ENCODE data around the gene ERC1. TPM values are rescaled to one million over a fixed set of nuclear protein-coding genes. Genes with fewer than 3 reads are reported as not detected.

ERC1 gene
- total RNA-seq, 1 experiment from 2014 or later, result 12.3 TPM

- no peaks in the 10 kb centered on the region for H3F3A ChIP-seq (ENCODE audit: low read length, unreplicated experiment)
- H3K4me2 ChIP-seq (ENCODE audit: low read length), result no peak overlapping the region
- no peaks in the 10 kb centered on the region for H3K9me2 ChIP-seq (replicated peaks; ENCODE audit: low read length)
- H3K79me2 ChIP-seq (ENCODE audit: low read length), result no peaks in the 10 kb centered on the region
- no peak overlapping the region for H3K4me3 ChIP-seq (ENCODE audit: low read length)
- no peaks in the 10 kb centered on the region for H3K9me3 ChIP-seq (ENCODE audit: low read length)
- ChIA-PET POLR2A (ENCODE audit: unreplicated experiment) (interaction anchor here (0.6 kb wide), 1 partner anchor 355 kb away, joined by 8 read pairs; no protein-coding TSS in a partner anchor), CTCF (no interaction called here)
- H3K27me3 ChIP-seq (ENCODE audit: low read length), result no peaks in the 10 kb centered on the region
- no peaks in the 10 kb centered on the region for H3K36me3 ChIP-seq (ENCODE audit: low read depth, low read length)
- no peak overlapping the region for H3K27ac ChIP-seq (ENCODE audit: low read length)
- BruUV-seq (replicated peaks), result no TSS peak
- no peak overlapping the region for H3K9ac ChIP-seq (ENCODE audit: low read length)
- TF ChIP-seq, protein P1, sequence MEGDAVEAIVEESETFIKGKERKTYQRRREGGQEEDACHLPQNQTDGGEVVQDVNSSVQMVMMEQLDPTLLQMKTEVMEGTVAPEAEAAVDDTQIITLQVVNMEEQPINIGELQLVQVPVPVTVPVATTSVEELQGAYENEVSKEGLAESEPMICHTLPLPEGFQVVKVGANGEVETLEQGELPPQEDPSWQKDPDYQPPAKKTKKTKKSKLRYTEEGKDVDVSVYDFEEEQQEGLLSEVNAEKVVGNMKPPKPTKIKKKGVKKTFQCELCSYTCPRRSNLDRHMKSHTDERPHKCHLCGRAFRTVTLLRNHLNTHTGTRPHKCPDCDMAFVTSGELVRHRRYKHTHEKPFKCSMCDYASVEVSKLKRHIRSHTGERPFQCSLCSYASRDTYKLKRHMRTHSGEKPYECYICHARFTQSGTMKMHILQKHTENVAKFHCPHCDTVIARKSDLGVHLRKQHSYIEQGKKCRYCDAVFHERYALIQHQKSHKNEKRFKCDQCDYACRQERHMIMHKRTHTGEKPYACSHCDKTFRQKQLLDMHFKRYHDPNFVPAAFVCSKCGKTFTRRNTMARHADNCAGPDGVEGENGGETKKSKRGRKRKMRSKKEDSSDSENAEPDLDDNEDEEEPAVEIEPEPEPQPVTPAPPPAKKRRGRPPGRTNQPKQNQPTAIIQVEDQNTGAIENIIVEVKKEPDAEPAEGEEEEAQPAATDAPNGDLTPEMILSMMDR (conservative IDR thresholded peaks at IDR 0.05; ENCODE audit: low read depth, low read length), result no peak
- TF ChIP-seq EZH2 (IDR thresholded peaks at IDR 0.05; ENCODE audit: low read length, unreplicated experiment), result no peak
- no peak for TF ChIP-seq EZH2phosphoT487 (IDR thresholded peaks at IDR 0.05; ENCODE audit: borderline replicate concordance, low read length)
- intact Hi-C loops (cut with micrococcal nuclease), result no loop called here
- no peaks in the 10 kb centered on the region for H4K20me1 ChIP-seq (ENCODE audit: low read length)
- peaks cover 7% of the 10 kb centered on the region; the same call in 1 of the 2 replicates for H3K4me1 ChIP-seq (ENCODE audit: insufficient read depth, low read length)
- no peak for ATAC-seq
- no peak for DNase-seq
- no peak overlapping the region for H2AFZ ChIP-seq (ENCODE audit: low read length)
Observed at GRCh38 chr12:1104088-1104800, 113.2 kb downstream of the ERC1 start.

- Histone ChIP-seq H3K79me2 (ENCODE audit: low read length) (no peaks in the 10 kb centered on the region), H3K4me3 (ENCODE audit: low read length) (no peak overlapping the region), H2AFZ (ENCODE audit: low read length) (no peak overlapping the region), H3F3A (ENCODE audit: low read length, unreplicated experiment) (no peaks in the 10 kb centered on the region), H3K27me3 (ENCODE audit: low read length) (no peaks in the 10 kb centered on the region), H3K4me2 (ENCODE audit: low read length) (no peak overlapping the region), H3K27ac (ENCODE audit: low read length) (no peak overlapping the region), H3K9me3 (ENCODE audit: low read length) (no peaks in the 10 kb centered on the region), H3K9me2 (replicated peaks; ENCODE audit: low read length) (no peaks in the 10 kb centered on the region), H3K9ac (ENCODE audit: low read length) (no peak overlapping the region), H3K4me1 (ENCODE audit: insufficient read depth, low read length) (peaks cover 5% of the 10 kb centered on the region), H4K20me1 (ENCODE audit: low read length) (no peaks in the 10 kb centered on the region), H3K36me3 (ENCODE audit: low read depth, low read length) (no peaks in the 10 kb centered on the region)
- DNase-seq (no peak), ATAC-seq (no peak)
- POLR2A ChIA-PET (ENCODE audit: unreplicated experiment), result no interaction called here
- intact Hi-C loops (cut with micrococcal nuclease), result no loop called here
- BruUV-seq (replicated peaks), result no TSS peak
- CTCF ChIA-PET, result no interaction called here
- TF ChIP-seq, protein P1 (conservative IDR thresholded peaks at IDR 0.05; ENCODE audit: low read depth, low read length), result no peak
- TF ChIP-seq EZH2phosphoT487 (IDR thresholded peaks at IDR 0.05; ENCODE audit: borderline replicate concordance, low read length), result no peak
- TF ChIP-seq EZH2 (IDR thresholded peaks at IDR 0.05; ENCODE audit: low read length, unreplicated experiment), result no peak
Observed at GRCh38 chr12:1107669-1108068, 116.6 kb downstream of the ERC1 start.

GRCh38 chr12:1108276-1108675, 117.3 kb downstream of the ERC1 start:
- TF ChIP-seq EZH2phosphoT487 (IDR thresholded peaks at IDR 0.05; ENCODE audit: borderline replicate concordance, low read length) (no peak), EZH2 (IDR thresholded peaks at IDR 0.05; ENCODE audit: low read length, unreplicated experiment) (no peak)
- TF ChIP-seq, protein P1 (conservative IDR thresholded peaks at IDR 0.05; ENCODE audit: low read depth, low read length), result no peak
- peaks cover 11% of the 10 kb centered on the region for H3K4me1 ChIP-seq (ENCODE audit: insufficient read depth, low read length)
- no peaks in the 10 kb centered on the region for H3F3A ChIP-seq (ENCODE audit: low read length, unreplicated experiment)
- BruUV-seq (replicated peaks), result no TSS peak
- no peak overlapping the region for H3K4me2 ChIP-seq (ENCODE audit: low read length)
- H3K9ac ChIP-seq (ENCODE audit: low read length), result no peak overlapping the region
- POLR2A ChIA-PET (ENCODE audit: unreplicated experiment), result no interaction called here
- H3K27ac ChIP-seq (ENCODE audit: low read length), result no peak overlapping the region
- intact Hi-C loops (cut with micrococcal nuclease), result no loop called here
- no peaks in the 10 kb centered on the region for H4K20me1 ChIP-seq (ENCODE audit: low read length)
- H3K9me3 ChIP-seq (ENCODE audit: low read length), result no peaks in the 10 kb centered on the region
- ATAC-seq (peak; percentile 27; the same call in 1 of the 2 replicates), DNase-seq (no peak)
- no peaks in the 10 kb centered on the region for H3K27me3 ChIP-seq (ENCODE audit: low read length)
- H3K4me3 ChIP-seq (ENCODE audit: low read length), result no peak overlapping the region
- H3K9me2 ChIP-seq (replicated peaks; ENCODE audit: low read length), result no peaks in the 10 kb centered on the region
- H3K79me2 ChIP-seq (ENCODE audit: low read length), result no peaks in the 10 kb centered on the region
- no peaks in the 10 kb centered on the region for H3K36me3 ChIP-seq (ENCODE audit: low read depth, low read length)
- no peak overlapping the region for H2AFZ ChIP-seq (ENCODE audit: low read length)
- CTCF ChIA-PET, result no interaction called here
